K562 (cell line): Measurements from ENCODE around the gene DNAJB1. TPM values are rescaled to one million over a fixed set of nuclear protein-coding genes. Genes with fewer than 3 reads are reported as not detected.

Experiments
- GTF2F1 ChIP-seq: IDR thresholded peaks from 2 replicates; pipeline ENCODE4 v1.6.1; 2011; ENCODE audit warnings: low read depth, low read length, improper control_type of control experiment
- NR2C2 ChIP-seq, 2 experiments: fragments of 200-800 bp in 1 of 2; sonication (Bioruptor generic) in 1 of 2; sonication (generic) in 1 of 2; formaldehyde crosslinking in 1 of 2; IDR thresholded peaks; 2 replicates each; pipeline versions ENCODE4 v1.6.1 to v1.8.0; 2016 to 2022; ENCODE audit warnings: mild to moderate bottlenecking in 1 of 2, missing compliant biosample characterization in 1 of 2, missing genetic modification characterization in 1 of 2, missing genetic modification reagents in 1 of 2
- OTX1 ChIP-seq: fragments of 450-650 bp; formaldehyde crosslinking; IDR thresholded peaks from 2 replicates; pipeline ENCODE4 v1.4.0; 2022; ENCODE audit warnings: mild to moderate bottlenecking
- SRSF3 ChIP-seq: fragments of 200-400 bp; formaldehyde crosslinking; IDR thresholded peaks from 2 replicates; pipeline ENCODE4 v1.6.1; 2016; ENCODE audit warnings: mild to moderate bottlenecking, low read length, moderate library complexity; ENCODE audit not compliant: insufficient read depth
- TAF7 ChIP-seq: fragments of 450-650 bp; IDR thresholded peaks from 2 replicates; pipeline ENCODE4 v1.6.1; 2016; ENCODE audit warnings: missing genetic modification characterization, missing compliant biosample characterization
- TARDBP ChIP-seq: fragments of 450-650 bp; IDR thresholded peaks from 2 replicates; pipeline ENCODE4 v1.6.1; 2016
- TEAD1 ChIP-seq, 2 experiments: fragments of 450-650 bp in 1 of 2; sonication (generic) in 1 of 2; formaldehyde crosslinking; IDR thresholded peaks; 2 replicates each; pipeline versions ENCODE4 v1.4.0 to v1.8.0; 2020 to 2022; ENCODE audit warnings: mild to moderate bottlenecking in 2 of 2, missing genetic modification reagents in 1 of 2
- TFAP4 ChIP-seq: sonication (generic); formaldehyde crosslinking; IDR thresholded peaks from 2 replicates; pipeline ENCODE4 v1.8.0; 2022; ENCODE audit warnings: missing genetic modification reagents, mild to moderate bottlenecking, moderate library complexity, borderline replicate concordance
- ZNF232 ChIP-seq: sonication (generic); formaldehyde crosslinking; IDR thresholded peaks from 2 replicates; pipeline ENCODE4 v1.8.0; 2022; ENCODE audit warnings: mild to moderate bottlenecking, missing genetic modification reagents
- ZNF77 ChIP-seq: fragments of 250-450 bp; sonication (Bioruptor Pico); IDR thresholded peaks from 2 replicates; pipeline ENCODE4 v1.5.0; 2020
- polyA plus RNA-seq, 8 experiments: library from polyadenylated mRNA; depleted of rRNA in 4 of 8; stranded (reverse) in 5 of 8; unstranded in 3 of 8; fragments of >200 nt; fragmentation: Nextera tagmentation in 2 of 8; fragmentation: Illumina TruSeq in 1 of 8; extraction: Ambion mirVana in 2 of 8; extraction: Trizol in 1 of 8; gene quantifications; 2 replicates each; pipeline versions ENCODE4 v1.2.1 to v1.2.3, GENCODE V29; 2011 to 2014; ENCODE audit warnings: inconsistent platforms in 1 of 8, missing spikeins in 1 of 8
- total RNA-seq, 7 experiments: library from RNA; depleted of rRNA in 6 of 7; stranded (reverse); fragments of >200 nt in 6 of 7; fragmentation: Illumina TruSeq in 2 of 7; extraction: Trizol in 2 of 7; gene quantifications; 2 replicates each; pipeline versions ENCODE4 v1.2.1 to v1.2.3, GENCODE V29; 2011 to 2021; ENCODE audit warnings: low replicate concordance in 1 of 7
- TF ChIP-seq, protein P1 (sequence below): fragments of 250-450 bp; sonication (Bioruptor Pico); IDR thresholded peaks from 2 replicates; pipeline ENCODE4 v1.5.0; 2020; ENCODE audit warnings: mild to moderate bottlenecking
- TF ChIP-seq, protein P2 (sequence below): fragments of 450-650 bp; IDR thresholded peaks from 2 replicates; pipeline ENCODE4 v1.6.1; 2016; ENCODE audit warnings: low read depth
- TF ChIP-seq, protein P3 (sequence below), 2 experiments: IDR thresholded peaks; 2 replicates each; pipeline ENCODE4 v1.6.1; 2012; ENCODE audit warnings: improper control_type of control experiment in 2 of 2, low read depth in 2 of 2, low read length in 2 of 2, borderline replicate concordance in 1 of 2

The DNAJB1 gene
- total and polyA plus RNA-seq, 9 of the 15 experiments (the other 6 are each of a cell fraction or from before 2014, with no cell fraction given) = 13.2 to 113 (median 62.1) TPM

DNA sequence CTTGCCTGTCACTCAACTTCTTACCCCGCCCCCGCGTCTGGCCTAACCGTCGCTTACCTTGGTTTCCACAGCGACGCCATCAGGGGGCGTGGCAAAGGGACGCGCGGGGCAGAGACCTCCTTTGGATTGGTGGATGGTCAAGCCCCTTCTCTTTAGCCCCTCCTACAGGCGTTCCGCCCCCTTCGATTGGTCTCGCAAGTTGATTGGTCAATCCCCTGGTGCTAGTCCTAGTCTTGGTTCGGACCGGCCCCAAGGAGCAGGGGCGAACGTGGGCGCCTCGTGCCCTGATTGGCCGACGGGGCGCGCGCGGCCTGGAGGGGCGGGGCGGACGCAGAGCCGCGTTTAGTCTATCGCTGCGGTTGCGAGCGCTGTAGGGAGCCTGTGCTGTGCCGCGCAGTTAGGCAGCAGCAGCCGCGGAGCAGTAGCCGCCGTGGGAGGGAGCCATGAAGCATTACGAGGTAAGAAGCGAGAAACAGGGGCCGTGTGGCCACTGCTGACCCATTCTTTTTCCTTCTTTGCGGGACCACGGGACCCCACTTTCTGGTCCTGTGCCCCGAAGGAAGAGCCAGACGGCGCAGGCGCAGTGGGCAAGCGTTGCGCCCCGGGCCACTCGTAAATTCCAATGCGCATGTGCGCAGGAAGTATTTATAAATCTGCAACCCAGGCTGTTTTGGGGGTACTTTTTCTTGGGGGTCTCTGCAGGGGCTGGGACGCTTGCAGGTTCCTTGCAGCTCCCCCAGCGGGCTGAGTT, 11.2 kb upstream of the DNAJB1 start, which contains the start of gene TECR (continued):
- TF ChIP-seq TEAD1 (CRISPR knock-in tag; IDR thresholded peaks at IDR 0.05) (peak in 1 of 2 experiments; percentile 70; a peak in 2 of 4 replicates), SRSF3 (no peak), ZNF77 (no peak), GTF2F1 (peak; percentile 34; the same call in 1 of the 2 replicates), OTX1 (CRISPR knock-in tag) (no peak), TARDBP (no peak), TAF7 (peak; percentile 91), ZNF232 (CRISPR knock-in tag) (0 out of 2 replicates have a peak, but pooled peaks have one; percentile 60), NR2C2 (CRISPR knock-in tag; IDR thresholded peaks at IDR 0.05) (0 out of 2 replicates have a peak, but pooled peaks have one; percentile 31), NR2C2 (tag; IDR thresholded peaks at IDR 0.05) (no peak), TFAP4 (peak; percentile 39; the same call in 1 of the 2 replicates)
- TF ChIP-seq, protein P1, sequence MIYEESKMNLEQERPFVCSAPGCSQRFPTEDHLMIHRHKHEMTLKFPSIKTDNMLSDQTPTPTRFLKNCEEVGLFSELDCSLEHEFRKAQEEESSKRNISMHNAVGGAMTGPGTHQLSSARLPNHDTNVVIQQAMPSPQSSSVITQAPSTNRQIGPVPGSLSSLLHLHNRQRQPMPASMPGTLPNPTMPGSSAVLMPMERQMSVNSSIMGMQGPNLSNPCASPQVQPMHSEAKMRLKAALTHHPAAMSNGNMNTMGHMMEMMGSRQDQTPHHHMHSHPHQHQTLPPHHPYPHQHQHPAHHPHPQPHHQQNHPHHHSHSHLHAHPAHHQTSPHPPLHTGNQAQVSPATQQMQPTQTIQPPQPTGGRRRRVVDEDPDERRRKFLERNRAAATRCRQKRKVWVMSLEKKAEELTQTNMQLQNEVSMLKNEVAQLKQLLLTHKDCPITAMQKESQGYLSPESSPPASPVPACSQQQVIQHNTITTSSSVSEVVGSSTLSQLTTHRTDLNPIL (CRISPR knock-in tag) = no peak
- TF ChIP-seq, protein P2, sequence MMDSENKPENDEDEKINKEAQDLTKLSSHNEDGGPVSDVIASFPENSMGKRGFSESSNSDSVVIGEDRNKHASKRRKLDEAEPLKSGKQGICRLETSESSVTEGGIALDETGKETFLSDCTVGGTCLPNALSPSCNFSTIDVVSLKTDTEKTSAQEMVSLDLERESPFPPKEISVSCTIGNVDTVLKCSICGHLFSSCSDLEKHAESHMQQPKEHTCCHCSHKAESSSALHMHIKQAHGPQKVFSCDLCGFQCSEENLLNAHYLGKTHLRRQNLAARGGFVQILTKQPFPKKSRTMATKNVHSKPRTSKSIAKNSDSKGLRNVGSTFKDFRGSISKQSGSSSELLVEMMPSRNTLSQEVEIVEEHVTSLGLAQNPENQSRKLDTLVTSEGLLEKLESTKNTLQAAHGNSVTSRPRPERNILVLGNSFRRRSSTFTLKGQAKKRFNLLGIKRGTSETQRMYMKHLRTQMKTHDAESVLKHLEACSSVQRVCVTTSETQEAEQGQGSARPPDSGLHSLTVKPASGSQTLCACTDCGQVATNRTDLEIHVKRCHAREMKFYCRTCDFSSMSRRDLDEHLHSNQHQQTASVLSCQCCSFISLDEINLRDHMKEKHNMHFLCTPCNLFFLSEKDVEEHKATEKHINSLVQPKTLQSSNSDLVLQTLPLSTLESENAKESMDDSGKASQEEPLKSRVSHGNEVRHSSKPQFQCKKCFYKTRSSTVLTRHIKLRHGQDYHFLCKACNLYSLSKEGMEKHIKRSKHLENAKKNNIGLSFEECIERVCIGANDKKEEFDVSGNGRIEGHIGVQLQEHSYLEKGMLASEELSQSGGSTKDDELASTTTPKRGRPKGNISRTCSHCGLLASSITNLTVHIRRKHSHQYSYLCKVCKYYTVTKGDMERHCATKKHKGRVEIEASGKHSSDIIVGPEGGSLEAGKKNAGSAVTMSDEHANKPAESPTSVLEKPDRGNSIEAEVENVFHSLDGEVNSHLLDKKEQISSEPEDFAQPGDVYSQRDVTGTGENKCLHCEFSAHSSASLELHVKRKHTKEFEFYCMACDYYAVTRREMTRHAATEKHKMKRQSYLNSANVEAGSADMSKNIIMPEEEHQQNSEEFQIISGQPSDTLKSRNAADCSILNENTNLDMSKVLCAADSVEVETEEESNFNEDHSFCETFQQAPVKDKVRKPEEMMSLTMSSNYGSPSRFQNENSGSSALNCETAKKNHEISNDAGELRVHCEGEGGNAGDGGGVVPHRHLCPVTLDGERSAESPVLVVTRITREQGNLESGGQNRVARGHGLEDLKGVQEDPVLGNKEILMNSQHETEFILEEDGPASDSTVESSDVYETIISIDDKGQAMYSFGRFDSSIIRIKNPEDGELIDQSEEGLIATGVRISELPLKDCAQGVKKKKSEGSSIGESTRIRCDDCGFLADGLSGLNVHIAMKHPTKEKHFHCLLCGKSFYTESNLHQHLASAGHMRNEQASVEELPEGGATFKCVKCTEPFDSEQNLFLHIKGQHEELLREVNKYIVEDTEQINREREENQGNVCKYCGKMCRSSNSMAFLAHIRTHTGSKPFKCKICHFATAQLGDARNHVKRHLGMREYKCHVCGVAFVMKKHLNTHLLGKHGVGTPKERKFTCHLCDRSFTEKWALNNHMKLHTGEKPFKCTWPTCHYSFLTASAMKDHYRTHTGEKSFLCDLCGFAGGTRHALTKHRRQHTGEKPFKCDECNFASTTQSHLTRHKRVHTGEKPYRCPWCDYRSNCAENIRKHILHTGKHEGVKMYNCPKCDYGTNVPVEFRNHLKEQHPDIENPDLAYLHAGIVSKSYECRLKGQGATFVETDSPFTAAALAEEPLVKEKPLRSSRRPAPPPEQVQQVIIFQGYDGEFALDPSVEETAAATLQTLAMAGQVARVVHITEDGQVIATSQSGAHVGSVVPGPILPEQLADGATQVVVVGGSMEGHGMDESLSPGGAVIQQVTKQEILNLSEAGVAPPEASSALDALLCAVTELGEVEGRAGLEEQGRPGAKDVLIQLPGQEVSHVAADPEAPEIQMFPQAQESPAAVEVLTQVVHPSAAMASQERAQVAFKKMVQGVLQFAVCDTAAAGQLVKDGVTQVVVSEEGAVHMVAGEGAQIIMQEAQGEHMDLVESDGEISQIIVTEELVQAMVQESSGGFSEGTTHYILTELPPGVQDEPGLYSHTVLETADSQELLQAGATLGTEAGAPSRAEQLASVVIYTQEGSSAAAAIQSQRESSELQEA = no peak
- TF ChIP-seq, protein P3, sequence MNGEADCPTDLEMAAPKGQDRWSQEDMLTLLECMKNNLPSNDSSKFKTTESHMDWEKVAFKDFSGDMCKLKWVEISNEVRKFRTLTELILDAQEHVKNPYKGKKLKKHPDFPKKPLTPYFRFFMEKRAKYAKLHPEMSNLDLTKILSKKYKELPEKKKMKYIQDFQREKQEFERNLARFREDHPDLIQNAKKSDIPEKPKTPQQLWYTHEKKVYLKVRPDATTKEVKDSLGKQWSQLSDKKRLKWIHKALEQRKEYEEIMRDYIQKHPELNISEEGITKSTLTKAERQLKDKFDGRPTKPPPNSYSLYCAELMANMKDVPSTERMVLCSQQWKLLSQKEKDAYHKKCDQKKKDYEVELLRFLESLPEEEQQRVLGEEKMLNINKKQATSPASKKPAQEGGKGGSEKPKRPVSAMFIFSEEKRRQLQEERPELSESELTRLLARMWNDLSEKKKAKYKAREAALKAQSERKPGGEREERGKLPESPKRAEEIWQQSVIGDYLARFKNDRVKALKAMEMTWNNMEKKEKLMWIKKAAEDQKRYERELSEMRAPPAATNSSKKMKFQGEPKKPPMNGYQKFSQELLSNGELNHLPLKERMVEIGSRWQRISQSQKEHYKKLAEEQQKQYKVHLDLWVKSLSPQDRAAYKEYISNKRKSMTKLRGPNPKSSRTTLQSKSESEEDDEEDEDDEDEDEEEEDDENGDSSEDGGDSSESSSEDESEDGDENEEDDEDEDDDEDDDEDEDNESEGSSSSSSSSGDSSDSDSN (IDR thresholded peaks at IDR 0.05; ENCODE audit: borderline replicate concordance in 1 of 2, low read depth in 2 of 2, low read length in 2 of 2) = no peak
